GM21619 (cell line): ENCODE results near the gene SMARCD3.

Experiments
- ATAC-seq: cut with Tn5 transposase; IDR thresholded peaks from one replicate; pipeline ENCODE4 v1.9.1; 2021; ENCODE audit not compliant: unreplicated experiment

The SMARCD3 gene

DNA sequence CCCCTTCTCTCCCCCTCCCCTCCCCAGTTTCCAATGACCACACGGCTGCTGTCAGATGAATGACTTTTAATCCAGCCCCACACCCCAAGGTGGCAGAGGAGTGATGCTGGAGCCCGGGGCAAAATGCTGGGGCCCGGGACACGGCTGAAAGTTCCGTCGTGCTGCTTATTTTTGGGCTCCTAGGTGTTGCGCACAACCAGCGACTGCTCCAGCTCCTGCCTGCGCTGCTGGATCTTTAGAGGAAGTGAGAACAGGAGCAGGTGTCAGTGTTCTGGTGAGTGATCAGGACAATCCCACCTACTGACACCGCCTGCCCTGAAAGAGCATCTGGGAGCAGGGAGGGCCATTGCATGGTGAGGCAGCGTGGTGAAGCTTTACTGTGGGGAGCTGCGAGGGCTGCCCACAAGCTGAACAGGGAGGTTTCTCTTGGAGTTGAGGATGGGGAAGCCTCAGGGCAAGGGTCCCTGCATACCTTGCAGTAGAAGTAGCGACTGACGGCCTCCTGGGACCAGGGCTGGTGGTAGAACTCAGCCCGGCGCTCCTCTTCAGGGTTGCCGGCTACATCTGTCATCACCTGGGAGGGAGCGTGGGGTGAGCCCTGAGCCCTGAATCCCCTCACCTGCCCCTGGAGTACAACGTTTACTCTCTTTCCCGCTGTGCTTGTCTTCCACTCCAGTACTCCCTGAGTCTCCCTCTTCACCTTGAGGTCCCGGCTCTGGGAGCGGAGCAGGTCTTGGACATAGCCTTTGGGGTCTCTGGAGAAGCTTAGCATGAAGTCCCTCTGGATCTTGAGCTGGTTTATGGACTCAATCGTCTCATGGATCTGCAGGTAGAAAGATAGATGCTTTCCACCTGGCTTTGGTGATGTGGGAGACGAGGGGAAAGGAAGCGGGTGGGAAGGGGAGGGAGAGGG lies 9.3 kb downstream of the SMARCD3 start:
- ATAC-seq, result no peak

DNA sequence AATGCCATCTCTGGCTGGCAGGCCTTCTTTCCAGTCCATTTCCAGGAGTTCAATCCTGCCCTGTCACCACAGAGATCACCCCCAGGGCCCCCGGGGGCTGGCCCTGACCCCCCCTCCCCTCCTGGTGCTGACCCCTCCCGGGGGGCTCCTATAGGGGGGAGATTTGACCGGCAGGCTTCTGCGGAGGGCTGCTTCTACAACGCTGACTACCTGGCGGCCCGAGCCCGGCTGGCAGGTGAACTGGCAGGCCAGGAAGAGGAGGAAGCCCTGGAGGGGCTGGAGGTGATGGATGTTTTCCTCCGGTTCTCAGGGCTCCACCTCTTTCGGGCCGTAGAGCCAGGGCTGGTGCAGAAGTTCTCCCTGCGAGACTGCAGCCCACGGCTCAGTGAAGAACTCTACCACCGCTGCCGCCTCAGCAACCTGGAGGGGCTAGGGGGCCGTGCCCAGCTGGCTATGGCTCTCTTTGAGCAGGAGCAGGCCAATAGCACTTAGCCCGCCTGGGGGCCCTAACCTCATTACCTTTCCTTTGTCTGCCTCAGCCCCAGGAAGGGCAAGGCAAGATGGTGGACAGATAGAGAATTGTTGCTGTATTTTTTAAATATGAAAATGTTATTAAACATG lies 10.2 kb downstream of the SMARCD3 start:
- ATAC-seq, result no peak

DNA sequence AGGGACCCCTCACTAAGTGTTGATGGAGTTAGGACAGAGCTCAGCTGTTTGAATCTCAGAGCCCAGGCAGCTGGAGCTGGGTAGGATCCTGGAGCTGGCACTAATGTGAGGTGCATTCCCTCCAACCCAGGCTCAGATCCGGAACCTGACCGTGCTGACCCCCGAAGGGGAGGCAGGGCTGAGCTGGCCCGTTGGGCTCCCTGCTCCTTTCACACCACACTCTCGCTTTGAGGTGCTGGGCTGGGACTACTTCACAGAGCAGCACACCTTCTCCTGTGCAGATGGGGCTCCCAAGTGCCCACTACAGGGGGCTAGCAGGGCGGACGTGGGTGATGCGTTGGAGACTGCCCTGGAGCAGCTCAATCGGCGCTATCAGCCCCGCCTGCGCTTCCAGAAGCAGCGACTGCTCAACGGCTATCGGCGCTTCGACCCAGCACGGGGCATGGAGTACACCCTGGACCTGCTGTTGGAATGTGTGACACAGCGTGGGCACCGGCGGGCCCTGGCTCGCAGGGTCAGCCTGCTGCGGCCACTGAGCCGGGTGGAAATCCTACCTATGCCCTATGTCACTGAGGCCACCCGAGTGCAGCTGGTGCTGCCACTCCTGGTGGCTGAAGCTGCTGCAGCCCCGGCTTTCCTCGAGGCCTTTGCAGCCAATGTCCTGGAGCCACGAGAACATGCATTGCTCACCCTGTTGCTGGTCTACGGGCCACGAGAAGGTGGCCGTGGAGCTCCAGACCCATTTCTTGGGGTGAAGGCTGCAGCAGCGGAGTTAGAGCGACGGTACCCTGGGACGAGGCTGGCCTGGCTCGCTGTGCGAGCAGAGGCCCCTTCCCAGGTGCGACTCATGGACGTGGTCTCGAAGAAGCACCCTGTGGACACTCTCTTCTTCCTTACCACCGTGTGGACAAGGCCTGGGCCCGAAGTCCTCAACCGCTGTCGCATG lies 11.0 kb downstream of the SMARCD3 start:
- no peak for ATAC-seq

DNA sequence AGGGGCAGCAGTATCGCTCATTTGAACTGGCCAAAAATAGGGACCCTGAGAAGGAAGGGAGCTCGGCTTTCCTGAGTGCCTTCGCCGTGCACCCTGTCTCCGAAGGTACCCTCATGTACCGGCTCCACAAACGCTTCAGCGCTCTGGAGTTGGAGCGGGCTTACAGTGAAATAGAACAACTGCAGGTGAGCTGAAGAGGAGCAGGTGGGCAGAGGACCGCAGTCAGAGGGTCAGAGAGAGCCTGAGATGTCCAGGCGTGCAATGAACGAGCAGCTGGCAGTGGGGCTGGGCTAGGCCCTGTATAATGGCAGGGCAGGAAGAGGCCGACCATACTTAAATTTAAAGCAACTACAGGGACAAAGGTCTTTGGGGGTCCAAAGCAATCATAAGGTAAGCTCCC lies 12.1 kb downstream of the SMARCD3 start:
- ATAC-seq, result no peak

DNA sequence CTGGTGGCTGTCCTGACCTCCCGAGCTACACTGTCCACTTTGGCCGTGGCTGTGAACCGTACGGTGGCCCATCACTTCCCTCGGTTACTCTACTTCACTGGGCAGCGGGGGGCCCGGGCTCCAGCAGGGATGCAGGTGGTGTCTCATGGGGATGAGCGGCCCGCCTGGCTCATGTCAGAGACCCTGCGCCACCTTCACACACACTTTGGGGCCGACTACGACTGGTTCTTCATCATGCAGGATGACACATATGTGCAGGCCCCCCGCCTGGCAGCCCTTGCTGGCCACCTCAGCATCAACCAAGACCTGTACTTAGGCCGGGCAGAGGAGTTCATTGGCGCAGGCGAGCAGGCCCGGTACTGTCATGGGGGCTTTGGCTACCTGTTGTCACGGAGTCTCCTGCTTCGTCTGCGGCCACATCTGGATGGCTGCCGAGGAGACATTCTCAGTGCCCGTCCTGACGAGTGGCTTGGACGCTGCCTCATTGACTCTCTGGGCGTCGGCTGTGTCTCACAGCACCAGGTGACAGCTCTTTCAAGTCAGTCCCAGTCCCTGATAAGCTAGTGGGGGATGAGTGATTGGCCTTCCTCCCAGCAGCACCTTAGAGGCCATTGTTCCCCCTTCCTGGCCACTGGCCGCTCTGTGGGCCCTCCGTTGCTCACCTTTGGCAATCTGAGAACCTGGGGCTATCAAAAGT lies 13.3 kb downstream of the SMARCD3 start:
- no peak for ATAC-seq

DNA sequence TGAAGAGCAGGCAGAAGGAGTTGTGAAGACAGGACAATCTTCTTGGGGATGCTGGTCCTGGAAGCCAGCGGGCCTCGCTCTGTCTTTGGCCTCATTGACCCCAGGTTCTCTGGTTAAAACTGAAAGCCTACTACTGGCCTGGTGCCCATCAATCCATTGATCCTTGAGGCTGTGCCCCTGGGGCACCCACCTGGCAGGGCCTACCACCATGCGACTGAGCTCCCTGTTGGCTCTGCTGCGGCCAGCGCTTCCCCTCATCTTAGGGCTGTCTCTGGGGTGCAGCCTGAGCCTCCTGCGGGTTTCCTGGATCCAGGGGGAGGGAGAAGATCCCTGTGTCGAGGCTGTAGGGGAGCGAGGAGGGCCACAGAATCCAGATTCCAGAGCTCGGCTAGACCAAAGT lies 14.7 kb downstream of the SMARCD3 start:
- ATAC-seq, result no peak

DNA sequence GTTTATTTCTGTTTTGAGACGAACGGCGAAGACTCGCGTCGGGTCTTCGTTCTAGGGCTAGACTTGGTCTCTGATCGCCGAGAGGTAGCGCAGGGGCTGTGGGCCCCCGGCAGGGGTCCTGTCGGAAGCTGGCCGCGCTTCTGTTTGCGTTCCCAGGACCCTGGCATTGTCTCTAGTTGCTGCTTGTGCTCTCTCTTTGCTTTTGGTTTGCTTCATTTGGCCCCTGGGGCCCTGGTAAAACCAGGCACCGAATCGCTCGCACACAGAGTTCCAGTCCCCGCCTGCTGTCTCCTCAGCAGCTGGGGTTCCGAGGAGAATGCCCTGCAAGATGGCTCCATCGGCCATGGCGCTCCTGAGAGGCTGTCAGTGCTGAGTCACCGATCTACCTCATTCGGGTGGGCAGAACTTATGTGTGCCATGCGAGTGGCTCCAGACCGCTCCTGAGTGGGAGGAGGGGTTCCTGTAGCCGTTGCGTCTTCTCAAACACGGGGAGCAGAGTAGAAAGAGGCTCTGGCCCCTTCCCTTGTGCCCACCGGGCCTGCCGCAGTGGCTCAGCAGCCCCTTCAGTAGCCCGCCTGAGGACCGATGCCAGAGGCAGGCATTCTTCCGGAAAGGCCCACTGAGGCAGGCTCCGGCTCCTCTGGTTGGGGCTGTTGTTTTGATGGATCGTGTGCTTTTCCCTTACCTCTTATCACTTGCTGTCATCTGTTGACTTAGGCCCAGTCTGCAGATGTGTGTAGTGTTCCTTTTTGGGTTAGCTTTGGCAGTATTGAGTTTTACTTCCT lies 15.4 kb downstream of the SMARCD3 start:
- peak; percentile 34 for ATAC-seq

DNA sequence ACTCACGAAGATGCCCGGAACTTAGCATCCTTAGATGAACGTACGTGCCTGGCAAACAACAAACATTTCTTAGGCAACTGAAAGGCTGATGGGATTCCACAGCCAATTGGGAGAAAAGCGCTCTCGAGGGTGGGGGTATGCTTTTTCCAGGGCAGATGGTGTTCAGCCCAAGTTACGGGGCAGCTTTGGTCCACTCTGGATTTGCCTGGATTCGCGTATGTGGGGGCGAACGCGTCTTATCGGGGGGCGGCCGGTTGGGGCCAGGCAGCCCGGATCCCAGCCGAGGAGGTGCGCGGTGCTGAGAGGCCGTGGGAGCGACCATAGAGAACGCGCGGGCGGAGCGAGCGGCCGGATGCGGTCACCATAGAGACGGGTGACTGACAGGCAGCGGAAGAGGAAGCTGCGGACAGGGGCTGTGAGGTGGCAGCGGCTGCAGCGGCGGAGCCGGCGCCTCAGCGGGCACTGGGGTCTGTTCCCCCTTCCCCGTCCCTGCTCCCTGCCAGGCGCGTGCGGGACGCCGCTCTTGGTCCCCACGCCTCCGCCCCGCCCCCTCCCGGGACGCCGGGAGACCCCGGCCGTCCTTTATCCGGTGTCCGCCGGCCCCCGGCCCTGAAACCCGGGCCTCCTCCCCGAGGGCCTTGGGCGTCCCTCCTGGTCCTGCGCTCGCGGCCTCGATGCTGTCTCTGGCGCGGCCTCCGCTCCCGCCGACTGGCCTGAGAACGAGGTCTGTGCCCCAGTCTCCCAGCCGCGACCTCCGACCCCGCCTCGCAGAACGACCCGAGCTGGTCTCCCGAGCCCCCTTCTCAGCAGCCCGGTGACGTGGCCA lies 16.2 kb downstream of the SMARCD3 start, which contains the start of gene CHPF2:
Gene CHPF2 (plus strand): TSS at position 393 of the 826 bp plus-strand sequence. CDS start 1,529 bp downstream, outside the sequence.
- ATAC-seq, result peak; percentile 98

DNA sequence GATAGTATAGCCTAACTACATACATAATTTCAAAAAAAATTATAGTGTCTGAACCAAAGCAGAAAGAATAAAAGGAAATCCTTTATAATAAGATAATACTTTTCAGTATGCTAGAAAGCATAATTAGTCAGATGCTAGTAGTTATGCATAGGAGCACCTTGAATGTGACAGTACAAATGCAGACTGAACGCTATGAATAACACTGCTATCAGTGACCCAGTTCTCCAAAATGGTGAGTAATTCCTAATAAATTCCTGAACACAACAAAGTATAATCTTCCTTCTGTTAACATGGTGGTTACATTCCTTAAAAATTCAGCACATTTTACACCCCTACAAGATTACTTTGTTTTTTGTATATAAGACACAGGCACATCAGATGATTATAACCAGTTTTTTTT lies 17.4 kb downstream of the SMARCD3 start:
- no peak for ATAC-seq

DNA sequence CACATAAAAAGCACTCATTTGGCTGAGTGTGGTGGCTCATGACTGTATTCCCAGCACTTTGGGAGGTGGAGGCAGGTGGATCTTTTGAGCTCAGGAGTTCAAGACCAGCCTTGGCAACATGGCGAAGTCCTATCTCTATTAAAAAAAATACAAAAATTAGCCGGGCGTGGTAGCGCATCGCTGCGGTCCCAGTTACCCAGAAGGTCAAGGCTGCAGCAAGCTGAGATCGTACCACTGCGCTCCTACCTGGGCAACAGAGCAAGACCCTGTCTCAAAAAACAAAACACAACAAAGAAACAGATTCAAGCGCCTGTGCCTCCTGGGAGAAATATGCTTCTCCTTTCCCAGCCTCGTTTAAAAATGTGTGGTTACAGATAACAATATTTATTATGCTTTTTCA lies 19.2 kb downstream of the SMARCD3 start:
- no peak for ATAC-seq

DNA sequence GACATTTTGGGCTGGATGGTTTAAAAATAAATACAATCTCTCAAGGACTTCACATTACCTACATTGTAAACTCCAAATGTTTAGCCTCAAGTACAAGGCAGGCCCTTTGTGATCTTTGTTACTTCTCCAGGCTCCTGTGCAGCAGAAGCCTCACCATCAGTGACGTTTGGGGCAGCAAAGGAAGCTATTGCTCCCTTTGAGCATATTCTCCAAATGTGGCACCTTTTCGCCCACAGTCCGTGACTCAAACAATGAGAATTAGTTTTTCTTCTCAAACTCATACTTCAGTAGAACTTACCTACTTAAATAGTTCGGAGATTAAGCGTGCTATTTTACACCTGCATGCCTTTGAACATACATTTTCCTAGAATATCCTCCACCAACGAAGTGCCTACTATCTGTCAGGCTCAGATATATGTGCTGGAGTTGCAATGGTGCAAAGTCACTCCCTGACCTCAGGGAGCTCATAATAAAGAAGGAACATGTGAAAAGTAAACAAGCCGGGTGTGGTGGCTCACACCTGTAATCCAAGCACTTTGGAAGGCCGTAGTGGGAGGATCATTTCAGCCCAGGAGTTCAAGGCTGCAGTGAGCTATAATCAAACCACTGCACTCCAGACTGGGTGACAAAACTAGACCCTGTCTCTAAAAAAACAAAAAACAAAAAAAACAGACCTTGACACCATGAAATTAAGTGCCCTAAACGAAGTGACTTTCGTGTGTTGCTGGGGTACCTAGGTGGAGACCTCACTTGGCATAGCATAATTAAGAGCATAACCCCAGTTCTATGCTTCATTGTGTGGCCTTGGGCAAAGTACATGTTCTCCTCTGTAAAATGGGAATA lies 20.2 kb downstream of the SMARCD3 start:
- no peak for ATAC-seq

DNA sequence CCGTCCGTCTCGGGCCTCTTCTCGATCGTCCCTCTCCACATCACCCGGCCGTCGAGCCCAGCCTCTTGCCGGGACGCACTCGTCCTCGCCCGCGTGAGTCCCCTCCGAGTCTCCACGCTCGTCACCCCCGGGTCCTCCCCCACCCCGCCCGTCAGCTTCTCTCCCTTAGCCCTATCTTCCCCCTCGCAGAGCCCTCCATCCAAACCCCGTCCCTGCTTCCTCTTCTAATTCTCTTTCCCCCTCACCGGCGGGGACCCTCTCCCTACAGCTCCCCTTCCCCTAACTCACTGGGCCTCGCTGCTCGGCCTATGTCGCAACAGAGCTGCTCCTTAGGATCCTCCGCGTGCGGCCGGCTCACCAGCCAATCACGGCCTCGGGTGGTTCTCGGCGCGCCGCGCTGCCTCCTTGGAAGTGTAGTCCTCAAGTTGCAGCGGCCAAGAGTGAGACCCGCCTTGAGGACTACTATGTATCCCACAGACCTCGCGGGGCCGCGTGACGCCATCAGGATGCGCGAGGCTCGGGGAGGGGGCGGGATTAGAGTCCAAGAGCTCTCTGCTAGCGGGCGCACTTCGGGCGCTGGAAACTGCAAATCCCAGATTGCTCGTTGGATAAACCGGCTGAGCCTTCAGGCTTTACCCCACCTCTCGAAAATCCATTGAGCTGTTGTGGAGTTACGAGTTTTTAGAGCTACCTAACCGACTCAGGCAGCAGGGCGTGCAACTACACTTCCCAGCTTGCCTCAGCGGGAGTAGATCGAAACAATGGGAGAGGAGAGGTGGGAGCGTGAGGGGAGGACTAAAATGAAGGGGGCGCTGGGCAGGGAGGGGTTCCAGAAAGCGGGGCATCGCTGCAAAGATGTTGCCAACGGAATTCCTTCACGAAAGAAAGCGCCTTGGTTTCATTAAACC lies 21.4 kb downstream of the SMARCD3 start, which contains the start of gene ABCF2:
Gene ABCF2 (minus strand): TSS at position 331 of the 908 bp plus-strand sequence. CDS start 747 bp downstream, outside the sequence.
- peak; percentile 98 for ATAC-seq

DNA sequence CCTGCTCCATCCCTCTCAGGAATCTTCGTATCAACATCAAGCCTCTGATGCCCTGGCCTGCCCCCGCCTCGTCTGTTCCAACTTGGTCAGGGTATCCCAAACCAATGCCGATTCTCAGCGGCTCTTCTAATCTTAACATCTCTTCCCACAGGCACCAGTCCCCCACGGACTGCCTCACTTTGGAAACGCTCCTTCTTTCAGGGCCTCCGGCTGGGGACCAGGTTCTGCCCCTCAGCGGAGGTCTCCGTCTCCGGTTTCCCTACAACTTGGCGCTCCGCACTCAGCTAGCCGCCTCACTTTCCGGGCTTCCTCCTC lies 22.0 kb downstream of the SMARCD3 start:
- ATAC-seq, result no peak

DNA sequence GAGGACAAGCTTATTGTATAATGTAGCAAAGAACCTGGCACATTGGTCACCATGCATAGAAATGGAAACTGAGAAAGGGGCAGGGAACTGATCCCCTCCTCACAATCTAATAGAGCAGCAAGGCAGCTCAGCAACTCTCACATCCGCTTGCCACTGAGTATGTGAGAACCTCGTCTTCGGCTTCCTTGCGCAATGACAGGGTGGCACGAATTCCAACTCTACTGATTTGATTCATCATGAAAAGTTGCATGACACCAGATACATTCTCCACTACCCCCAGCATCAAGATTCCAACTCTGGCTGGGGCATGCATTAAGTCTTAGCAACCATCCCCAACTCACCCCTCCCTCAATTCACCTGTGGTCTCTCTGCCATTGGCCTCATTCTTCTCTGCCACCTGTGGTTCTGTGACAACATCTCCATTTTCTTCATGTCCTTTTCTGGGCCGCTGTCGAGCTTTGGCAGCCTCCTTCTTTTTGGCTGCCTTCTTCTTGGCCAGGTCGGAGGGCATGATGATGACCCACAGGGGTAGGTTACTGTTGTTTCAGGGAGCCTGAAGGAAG lies 22.5 kb downstream of the SMARCD3 start:
- no peak for ATAC-seq

DNA sequence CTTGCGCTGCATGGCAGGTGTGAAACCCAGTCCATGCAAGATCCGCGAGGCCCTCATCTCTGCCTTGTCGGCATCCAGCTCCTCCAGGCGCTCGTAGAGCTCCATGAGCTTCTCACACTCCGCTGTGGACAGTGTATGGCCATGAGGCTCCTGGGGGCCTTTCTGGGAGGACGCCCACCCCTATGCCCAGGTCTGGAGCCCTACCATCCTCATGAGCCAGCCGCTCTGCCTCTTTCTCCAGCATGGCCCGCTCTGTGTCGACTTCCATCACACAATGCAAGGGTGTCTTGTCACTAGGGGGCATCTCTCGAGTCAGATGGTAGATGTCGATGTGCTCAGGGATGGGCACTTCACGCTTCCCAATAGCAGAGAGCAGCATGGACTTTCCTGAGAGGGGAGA lies 24.8 kb downstream of the SMARCD3 start:
- no peak for ATAC-seq

DNA sequence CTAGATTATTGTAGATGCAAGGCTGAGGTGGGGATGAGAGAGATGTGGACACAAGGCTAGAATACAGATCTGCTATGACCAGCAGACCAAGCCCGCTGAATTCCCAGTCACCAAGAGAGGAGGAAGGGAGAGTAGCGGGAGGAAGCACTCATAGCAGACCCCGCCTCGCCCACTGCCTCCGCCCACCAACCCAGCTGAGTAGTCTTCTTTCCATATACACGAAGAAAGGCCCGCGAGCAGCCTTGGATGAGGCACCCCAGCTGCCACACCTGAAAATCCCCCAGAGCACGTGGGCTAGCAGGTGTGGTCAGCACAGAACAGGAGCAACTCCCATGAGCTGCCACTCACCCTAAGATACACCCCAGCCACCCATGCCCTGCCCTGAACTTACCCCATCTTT lies 30.3 kb downstream of the SMARCD3 start:
- no peak for ATAC-seq

DNA sequence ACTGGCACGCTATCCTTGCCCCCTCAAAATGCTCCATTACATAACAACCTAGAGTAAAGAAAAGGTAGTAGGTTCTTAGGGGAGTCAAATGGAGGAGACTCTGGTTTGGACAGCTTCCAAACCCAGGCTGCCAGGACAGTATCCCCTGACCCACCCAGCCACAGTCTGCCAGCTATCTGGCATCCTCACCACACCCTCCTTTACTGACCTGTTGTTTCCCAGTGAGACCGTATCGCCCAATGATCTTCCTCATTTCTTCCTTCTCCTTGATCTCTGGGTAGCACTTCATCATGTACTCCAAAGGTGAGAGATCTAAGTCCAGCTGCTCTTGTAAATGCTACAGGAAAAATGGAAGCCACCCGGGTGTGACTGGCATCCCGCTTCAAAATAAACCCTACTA lies 33.1 kb downstream of the SMARCD3 start:
- no peak for ATAC-seq
